Stimulated activated CD4-positive, alpha-beta T cell treated with anti-CD3 and anti-CD28 coated beads, Interleukin-12 subunit alpha, Interleukin-12 subunit beta, amount 100 ng/mL, for 48 hours (primary cell): ENCODE measurements around the gene C8G.

Source experiments
- DNase-seq, 3 donors: peaks; one replicate each; pipeline ENCODE4 v3.0.0-alpha.2; 2020; ENCODE audit warnings: low read depth in 2 of 3, low spot score in 1 of 3

Gene C8G

GRCh38 chr9:136920069-136920468 is 25.0 kb upstream of the C8G start:
- DNase-seq = no peak

GRCh38 chr9:136920734-136921231 is 24.3 kb upstream of the C8G start:
- DNase-seq = no peak

- no peak for DNase-seq
These were observed 23.7 kb upstream of the C8G start for GRCh38 chr9:136921307-136921706.

- DNase-seq = no peak
These were observed 23.3 kb upstream of the C8G start for GRCh38 chr9:136921718-136922117.

GRCh38 chr9:136922540-136922939 is 22.5 kb upstream of the C8G start:
- DNase-seq = no peak

GRCh38 chr9:136923881-136924280 is 21.2 kb upstream of the C8G start:
- no peak for DNase-seq

GRCh38 chr9:136925414-136926153 is 19.5 kb upstream of the C8G start:
- no peak for DNase-seq

- no peak for DNase-seq
These were observed 18.8 kb upstream of the C8G start for GRCh38 chr9:136926154-136926704.

GRCh38 chr9:136926749-136927148 is 18.3 kb upstream of the C8G start:
- no peak for DNase-seq

GRCh38 chr9:136927343-136928271 is 17.4 kb upstream of the C8G start:
- DNase-seq = no peak

GRCh38 chr9:136928591-136928990 is 16.5 kb upstream of the C8G start:
- DNase-seq = no peak

- no peak for DNase-seq
These were observed 15.0 kb upstream of the C8G start for GRCh38 chr9:136930014-136930413.

GRCh38 chr9:136931611-136932130 is 13.4 kb upstream of the C8G start:
- DNase-seq = no peak

GRCh38 chr9:136934277-136934676 is 10.8 kb upstream of the C8G start:
- DNase-seq = no peak

GRCh38 chr9:136935651-136936050 is 9.4 kb upstream of the C8G start:
- DNase-seq = no peak

GRCh38 chr9:136936645-136937170 is 8.3 kb upstream of the C8G start:
- DNase-seq = no peak

- DNase-seq = no peak
These were observed 7.6 kb upstream of the C8G start for GRCh38 chr9:136937186-136938001.

GRCh38 chr9:136939431-136939995 is 5.5 kb upstream of the C8G start:
- DNase-seq = no peak

- DNase-seq = no peak
These were observed 5.0 kb upstream of the C8G start for GRCh38 chr9:136939996-136940525.
